ENCODE measurements around the gene APC. TPM values are rescaled to one million over a fixed set of nuclear protein-coding genes. Genes with fewer than 3 reads are reported as not detected.

The APC gene
- total RNA-seq, 1 donor: 67.0 TPM

DNA sequence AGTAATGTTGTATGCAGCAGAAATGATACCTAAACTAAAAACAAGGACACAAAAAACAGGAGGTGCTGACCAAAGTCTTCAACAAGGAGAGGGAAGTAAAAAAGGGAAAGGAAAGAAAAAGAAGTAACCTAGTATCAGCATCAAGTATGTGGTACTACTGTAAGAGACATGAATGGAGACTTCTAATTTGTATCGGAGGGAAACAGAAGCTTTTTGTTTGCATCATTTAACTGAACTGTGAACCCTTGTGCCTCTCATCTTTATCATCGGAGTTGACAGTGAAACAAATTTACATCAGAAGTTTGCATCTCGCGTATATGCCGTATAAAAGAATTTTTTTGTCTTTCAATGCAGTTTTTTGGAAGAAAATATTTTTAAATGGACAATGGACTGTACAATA, 129.7 kb downstream of the APC start:
- Histone ChIP-seq H3K79me2 (ENCODE audit: insufficient read depth, low read length) (peaks cover 45% of the 10 kb centered on the region), H3K27me3 (ENCODE audit: insufficient read depth, low read length) (no peaks in the 10 kb centered on the region), H3K4me3 (ENCODE audit: insufficient read depth, low read length) (no peak overlapping the region), H3K27ac (ENCODE audit: low read depth, low read length) (no peak overlapping the region), H3K4me2 (ENCODE audit: insufficient read depth, low read length) (no peak overlapping the region), H2AFZ (ENCODE audit: low read length) (no peak overlapping the region), H4K20me1 (ENCODE audit: insufficient read depth, low read length) (peaks cover 13% of the 10 kb centered on the region), H3K36me3 (ENCODE audit: insufficient read depth, low read length) (peaks cover 84% of the 10 kb centered on the region), H3K4me1 (ENCODE audit: insufficient read depth, low read length) (peaks cover 14% of the 10 kb centered on the region), H3K9me3 (ENCODE audit: low read depth, low read length) (no peaks in the 10 kb centered on the region)
- TF ChIP-seq, protein P1, sequence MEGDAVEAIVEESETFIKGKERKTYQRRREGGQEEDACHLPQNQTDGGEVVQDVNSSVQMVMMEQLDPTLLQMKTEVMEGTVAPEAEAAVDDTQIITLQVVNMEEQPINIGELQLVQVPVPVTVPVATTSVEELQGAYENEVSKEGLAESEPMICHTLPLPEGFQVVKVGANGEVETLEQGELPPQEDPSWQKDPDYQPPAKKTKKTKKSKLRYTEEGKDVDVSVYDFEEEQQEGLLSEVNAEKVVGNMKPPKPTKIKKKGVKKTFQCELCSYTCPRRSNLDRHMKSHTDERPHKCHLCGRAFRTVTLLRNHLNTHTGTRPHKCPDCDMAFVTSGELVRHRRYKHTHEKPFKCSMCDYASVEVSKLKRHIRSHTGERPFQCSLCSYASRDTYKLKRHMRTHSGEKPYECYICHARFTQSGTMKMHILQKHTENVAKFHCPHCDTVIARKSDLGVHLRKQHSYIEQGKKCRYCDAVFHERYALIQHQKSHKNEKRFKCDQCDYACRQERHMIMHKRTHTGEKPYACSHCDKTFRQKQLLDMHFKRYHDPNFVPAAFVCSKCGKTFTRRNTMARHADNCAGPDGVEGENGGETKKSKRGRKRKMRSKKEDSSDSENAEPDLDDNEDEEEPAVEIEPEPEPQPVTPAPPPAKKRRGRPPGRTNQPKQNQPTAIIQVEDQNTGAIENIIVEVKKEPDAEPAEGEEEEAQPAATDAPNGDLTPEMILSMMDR (IDR thresholded peaks at IDR 0.05; ENCODE audit: extremely low read depth, low read depth, low read length): no peak
- no peak for DNase-seq (ENCODE audit: insufficient read length, low spot score, missing footprints)

DNA sequence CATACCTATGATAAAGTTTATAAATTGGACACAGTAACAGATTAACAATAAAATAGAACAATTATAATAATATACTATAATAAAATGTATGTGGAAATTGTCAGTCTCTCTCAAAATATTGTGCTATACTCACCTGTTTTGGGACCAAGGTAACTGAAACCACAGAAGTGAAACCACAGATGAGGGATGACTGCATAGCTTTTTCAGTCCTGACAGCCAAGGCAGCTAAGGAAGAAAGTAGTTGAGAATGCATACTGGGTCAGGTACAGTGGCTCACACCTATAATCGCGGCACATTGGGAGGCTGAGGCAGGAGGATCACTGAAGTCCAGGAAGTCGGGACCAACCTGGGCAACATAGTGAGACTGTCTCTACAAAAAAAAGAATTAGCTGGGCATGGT, 132.3 kb downstream of the APC start:
- Histone ChIP-seq H3K4me1 (ENCODE audit: insufficient read depth, low read length) (peaks cover 1% of the 10 kb centered on the region), H3K4me2 (ENCODE audit: insufficient read depth, low read length) (no peak overlapping the region), H3K4me3 (ENCODE audit: insufficient read depth, low read length) (no peak overlapping the region), H2AFZ (ENCODE audit: low read length) (no peak overlapping the region), H3K9me3 (ENCODE audit: low read depth, low read length) (no peaks in the 10 kb centered on the region), H3K27me3 (ENCODE audit: insufficient read depth, low read length) (no peaks in the 10 kb centered on the region), H3K36me3 (ENCODE audit: insufficient read depth, low read length) (peaks cover 67% of the 10 kb centered on the region), H3K27ac (ENCODE audit: low read depth, low read length) (no peak overlapping the region), H4K20me1 (ENCODE audit: insufficient read depth, low read length) (no peaks in the 10 kb centered on the region), H3K79me2 (ENCODE audit: insufficient read depth, low read length) (peaks cover 21% of the 10 kb centered on the region)
- no peak for DNase-seq (ENCODE audit: insufficient read length, low spot score, missing footprints)
- TF ChIP-seq, protein P1 (IDR thresholded peaks at IDR 0.05; ENCODE audit: extremely low read depth, low read depth, low read length): no peak

DNA sequence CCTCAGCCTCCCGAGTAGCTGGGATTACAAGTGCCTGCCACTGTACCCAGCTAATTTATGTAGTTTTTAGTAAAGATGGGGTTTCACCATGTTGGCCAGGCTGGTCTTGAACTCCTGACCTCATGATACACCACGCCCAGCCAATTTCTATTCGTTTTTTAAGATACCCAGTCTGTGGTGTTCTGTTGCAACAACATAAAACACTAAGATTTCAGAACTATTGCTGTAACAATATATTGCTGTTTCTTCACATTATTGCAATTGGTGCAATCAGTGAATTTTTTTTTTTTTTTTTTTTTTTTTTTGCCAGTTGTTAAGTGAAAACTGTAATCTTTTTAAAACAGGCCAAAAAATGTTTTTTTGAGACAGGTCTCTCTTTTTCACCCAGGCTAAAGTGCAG, 133.3 kb downstream of the APC start:
- Histone ChIP-seq H3K27me3 (ENCODE audit: insufficient read depth, low read length) (no peaks in the 10 kb centered on the region), H3K4me3 (ENCODE audit: insufficient read depth, low read length) (no peak overlapping the region), H3K36me3 (ENCODE audit: insufficient read depth, low read length) (peaks cover 67% of the 10 kb centered on the region), H3K79me2 (ENCODE audit: insufficient read depth, low read length) (peaks cover 16% of the 10 kb centered on the region), H2AFZ (ENCODE audit: low read length) (no peak overlapping the region), H4K20me1 (ENCODE audit: insufficient read depth, low read length) (no peaks in the 10 kb centered on the region), H3K9me3 (ENCODE audit: low read depth, low read length) (no peaks in the 10 kb centered on the region), H3K27ac (ENCODE audit: low read depth, low read length) (no peak overlapping the region), H3K4me1 (ENCODE audit: insufficient read depth, low read length) (no peaks in the 10 kb centered on the region), H3K4me2 (ENCODE audit: insufficient read depth, low read length) (no peak overlapping the region)
- DNase-seq (ENCODE audit: insufficient read length, low spot score, missing footprints): no peak
- TF ChIP-seq, protein P1 (IDR thresholded peaks at IDR 0.05; ENCODE audit: extremely low read depth, low read depth, low read length): no peak

DNA sequence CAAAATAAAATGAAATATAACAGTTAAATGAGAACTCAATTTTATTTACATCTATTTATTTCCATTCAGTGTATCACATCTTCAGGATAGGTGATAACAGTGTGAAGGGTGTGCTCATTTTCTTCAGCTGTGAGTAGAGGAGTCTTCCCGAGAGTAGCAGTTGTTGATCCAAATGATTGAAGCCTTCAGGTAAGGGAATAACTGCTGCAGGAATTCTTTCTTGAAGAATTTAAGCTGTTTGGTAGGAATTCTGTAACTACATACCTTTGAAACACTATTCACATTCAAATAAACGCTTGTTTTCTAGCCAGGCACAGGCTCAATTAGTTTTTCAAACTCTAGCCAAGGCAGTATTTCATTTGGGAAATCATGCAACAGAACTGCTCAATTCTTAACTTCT, 138.7 kb downstream of the APC start:
- Histone ChIP-seq H3K4me3 (ENCODE audit: insufficient read depth, low read length) (no peak overlapping the region), H4K20me1 (ENCODE audit: insufficient read depth, low read length) (no peaks in the 10 kb centered on the region), H3K27ac (ENCODE audit: low read depth, low read length) (no peak overlapping the region), H3K27me3 (ENCODE audit: insufficient read depth, low read length) (no peaks in the 10 kb centered on the region), H2AFZ (ENCODE audit: low read length) (no peak overlapping the region), H3K36me3 (ENCODE audit: insufficient read depth, low read length) (peaks cover 55% of the 10 kb centered on the region), H3K4me2 (ENCODE audit: insufficient read depth, low read length) (no peak overlapping the region), H3K79me2 (ENCODE audit: insufficient read depth, low read length) (peaks cover 15% of the 10 kb centered on the region), H3K4me1 (ENCODE audit: insufficient read depth, low read length) (peaks cover 5% of the 10 kb centered on the region), H3K9me3 (ENCODE audit: low read depth, low read length) (no peaks in the 10 kb centered on the region)
- no peak for DNase-seq (ENCODE audit: insufficient read length, low spot score, missing footprints)
- TF ChIP-seq, protein P1 (IDR thresholded peaks at IDR 0.05; ENCODE audit: extremely low read depth, low read depth, low read length): no peak
